ENCODE measurements around the gene LCORL.
A peak's percentile ranks its signal among the peaks of the same experiment; 100 is the strongest.

Gene LCORL

DNA sequence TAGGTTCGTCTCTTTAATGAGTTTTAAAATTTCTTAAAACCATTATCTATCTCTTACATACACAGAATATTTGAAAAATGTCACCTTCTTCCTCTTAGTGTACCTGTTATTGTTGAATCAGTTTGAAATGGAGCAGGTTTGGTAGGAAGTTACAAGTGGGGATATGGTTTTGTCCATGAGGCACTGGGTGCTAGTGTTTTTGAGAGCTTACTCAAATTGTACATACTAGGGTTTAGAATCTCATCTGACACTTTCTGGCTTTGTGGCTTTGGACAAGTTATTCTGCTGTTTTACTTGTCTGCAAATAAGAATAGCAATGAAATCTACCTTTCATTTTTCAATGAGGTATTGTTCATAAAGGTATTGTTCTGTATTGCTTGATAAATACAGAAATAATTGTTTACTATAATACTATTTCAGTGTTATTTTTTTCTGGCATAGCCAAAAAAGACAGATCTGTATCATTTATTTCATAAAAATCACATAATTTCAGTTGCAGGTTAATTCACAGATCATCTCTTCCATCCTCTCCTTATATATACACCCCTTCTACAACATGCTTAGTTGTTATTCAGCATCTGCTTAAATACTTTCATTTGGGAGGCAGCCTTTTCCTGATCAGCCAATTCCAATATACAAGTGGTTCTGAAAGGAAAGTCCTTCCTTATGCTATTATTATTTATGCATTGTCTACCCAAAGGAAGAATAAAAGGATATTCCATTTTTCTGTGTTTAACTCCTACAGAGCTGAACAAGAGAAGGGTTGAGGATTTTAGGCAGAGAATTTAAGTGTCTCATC is 197.5 kb downstream of the LCORL start:
- no peak for DNase-seq

DNA sequence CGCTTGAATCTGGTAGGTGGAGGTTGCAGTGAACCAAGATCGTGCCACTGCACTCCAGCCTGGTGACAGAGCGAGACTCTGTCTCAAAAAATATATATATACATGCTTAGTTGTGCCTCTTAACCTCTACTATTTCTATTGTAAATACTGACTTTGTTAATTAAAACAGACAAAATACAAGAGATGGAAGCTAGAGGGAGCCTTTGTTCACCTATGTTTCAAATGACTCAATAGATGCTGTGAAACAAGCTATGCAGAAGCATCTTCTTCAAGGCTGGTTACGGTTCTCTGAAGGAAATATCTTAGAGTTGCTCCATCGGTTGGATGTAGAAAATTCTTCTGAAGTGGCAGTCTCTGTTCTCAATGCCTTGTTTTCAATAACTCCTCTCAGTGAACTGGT is 204.5 kb downstream of the LCORL start:
- DNase-seq: peak; percentile 1 to 36

DNA sequence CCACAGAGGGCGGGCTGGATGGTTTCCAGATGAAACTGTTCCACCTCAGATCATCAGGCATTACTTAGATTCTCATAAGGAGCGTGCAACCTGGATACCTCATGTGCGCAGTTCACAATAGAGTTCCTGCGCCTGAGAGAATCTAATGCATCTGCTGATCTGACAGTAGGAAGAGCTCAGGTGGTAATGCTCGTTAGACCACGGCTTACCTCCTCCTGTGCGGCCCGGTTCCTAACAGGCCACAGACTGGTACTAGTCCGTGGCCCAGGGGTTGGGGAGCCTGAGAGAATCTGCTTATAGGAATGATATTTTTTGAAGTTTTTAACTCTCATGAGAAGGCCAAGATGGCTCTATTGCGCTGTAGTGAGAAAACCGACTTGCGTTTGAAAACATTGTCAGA is 205.4 kb downstream of the LCORL start:
- DNase-seq: no peak

DNA sequence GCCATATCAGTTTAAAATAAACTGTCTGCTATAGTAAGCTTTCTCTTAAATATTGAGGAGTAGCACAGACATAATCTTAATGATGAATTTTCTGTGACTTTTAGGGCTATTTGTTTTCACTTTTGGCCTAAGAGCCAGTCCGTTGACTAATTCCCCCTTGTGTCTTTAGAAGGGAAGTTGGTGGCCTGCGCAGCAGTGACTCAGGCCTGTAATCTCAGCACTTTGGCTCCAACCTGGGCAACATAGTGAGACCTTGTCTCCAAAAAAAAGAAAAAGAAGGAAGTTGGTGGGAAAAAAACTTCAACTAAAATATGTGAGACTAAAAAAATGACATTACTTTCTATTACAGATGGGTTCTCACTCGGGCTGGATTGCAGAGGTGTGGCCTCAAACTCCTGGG is 207.4 kb downstream of the LCORL start:
- no peak for DNase-seq

DNA sequence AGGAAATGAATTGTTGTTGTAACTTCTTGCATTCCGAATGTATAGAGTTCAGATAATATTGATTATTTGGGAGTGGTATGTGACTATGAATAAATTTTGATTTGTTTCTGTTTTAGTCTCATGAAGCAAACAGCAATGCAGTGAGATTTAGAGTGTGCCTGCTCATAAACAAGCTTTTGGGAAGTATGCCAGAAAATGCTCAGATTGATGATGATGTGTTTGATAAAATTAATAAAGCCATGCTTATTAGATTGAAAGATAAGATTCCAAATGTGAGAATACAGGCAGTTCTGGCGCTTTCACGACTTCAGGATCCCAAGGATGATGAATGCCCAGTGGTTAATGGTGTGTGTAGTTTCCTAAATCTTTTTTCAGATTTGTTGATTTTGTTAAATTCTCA is 208.8 kb downstream of the LCORL start:
- DNase-seq: no peak

DNA sequence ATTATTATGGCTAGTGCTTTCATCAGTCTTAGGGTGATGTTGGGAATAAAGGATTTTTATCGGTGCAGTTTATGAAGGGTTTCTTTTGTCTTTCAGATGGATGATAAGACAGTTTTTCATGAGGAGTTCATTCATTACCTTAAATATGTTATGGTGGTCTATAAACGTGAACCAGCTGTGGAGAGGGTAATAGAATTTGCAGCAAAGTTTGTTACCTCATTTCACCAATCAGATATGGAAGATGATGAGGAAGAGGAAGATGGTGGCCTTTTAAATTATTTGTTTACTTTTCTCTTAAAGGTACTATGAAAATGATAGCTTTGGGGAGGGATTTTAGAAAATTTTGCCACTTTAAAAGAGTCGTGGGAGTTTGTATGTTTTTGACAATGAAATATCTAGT is 209.4 kb downstream of the LCORL start:
- no peak for DNase-seq

DNA sequence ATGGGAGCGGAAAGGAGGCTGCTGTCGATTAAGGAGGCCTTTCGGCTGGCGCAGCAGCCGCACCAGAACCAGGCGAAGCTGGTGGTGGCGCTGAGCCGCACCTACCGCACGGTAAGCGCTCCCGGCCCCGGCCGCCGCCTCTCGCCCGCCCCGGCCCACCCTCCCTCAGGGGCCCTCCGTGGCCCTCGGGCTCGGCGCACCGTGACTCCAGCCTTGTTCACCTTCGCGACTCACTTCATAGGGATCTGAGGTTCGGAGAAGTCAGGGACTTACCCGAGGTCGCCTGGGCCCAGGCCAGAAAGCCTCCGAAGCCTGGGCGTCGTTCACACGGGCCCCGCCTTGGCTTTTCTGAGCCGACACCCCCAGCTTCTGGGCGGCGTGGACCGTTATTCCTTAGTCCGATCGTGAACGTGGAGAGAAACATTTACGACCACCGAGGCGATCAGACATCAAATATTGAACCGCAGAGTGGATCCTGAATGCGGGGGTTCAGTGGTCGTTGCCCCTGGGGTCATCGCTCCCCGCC is 210.4 kb downstream of the LCORL start:
- DNase-seq: peak in 1 of 2 experiments; percentile 49

DNA sequence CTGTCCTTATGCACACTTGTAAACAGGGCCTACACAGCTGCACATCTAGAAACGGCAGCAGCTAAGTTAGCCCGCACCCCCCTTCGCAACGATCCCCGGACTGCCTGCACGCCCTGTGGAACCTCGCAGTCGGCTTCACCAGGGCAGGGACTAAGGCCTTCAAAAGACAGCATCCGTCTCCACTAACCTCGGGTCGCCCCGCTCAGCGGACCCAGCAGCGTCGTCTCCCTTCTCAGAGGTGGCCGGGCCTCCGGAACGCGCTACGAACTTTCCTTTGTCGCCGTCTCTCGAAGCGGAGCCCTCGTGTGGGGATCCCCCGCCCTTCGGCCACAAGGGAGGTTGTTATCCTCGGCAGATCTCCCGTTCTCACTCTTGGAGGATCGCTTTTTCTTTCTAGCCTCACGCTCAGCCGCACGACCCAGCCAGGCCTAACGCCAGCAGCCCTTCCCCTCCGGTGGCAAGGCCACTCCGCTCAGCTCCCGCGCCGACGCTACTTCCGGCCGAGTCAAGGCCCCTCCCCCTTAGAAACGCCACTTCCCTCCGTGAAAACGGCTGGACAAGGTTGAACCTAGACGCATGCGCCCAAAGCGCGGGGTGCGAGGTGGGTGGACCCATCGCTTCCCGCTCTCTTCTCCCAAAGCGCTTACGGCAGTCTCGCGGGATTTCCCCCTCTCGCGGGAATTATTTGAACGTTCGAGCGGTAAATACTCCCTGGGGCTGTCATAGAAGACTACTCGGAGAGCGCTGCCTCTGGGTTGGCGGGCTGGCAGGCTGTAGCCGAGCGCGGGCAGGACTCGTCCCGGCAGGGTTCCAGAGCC is 211.1 kb downstream of the LCORL start, which contains the start of the genes DCAF16 and NCAPG:
Gene DCAF16, minus strand, starts transcription at position 498 of the 818 bp plus-strand sequence. CDS start 6,616 bp downstream, outside the sequence.
Gene NCAPG, plus strand, starts transcription at position 720 of the 818 bp plus-strand sequence. CDS start 99 bp downstream, outside the sequence.
- DNase-seq: peak; percentile 100

DNA sequence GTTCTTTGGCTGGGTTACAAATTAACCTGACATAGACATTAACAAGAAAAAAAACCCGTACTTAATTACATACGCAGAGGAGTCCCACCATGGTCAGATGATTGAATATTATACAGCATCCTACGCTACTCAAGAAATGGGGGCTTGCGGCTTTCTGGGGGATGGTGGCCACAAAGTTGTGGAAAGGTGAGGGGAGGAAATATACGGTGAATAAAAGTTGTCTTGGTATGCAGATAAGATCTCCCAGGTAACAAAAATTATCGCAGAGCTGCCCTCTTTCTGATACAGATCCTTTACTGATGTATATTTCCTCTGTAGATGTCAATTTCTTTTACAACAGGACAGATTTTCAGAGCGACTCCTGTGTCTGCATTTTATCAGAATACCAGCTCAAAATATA is 211.9 kb downstream of the LCORL start:
- DNase-seq: no peak

DNA sequence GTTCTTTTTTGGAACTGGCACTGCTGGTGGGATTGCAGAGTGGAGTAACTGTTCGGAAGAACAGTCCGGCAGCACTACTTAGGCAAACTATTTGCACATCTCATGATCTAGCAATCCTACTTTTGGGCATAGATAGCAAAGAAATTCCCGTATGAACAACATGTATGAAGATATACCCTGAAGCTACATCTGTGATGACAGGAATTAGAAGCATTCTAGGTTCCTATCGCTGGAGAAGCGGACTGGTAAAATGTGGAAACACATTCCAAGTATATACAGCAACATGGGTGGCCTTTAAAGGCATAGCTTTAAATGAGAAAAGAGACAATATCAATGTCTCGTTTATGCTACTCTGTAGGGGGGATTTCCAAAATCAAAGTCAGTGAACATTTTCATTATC is 214.1 kb downstream of the LCORL start:
- DNase-seq: no peak

DNA sequence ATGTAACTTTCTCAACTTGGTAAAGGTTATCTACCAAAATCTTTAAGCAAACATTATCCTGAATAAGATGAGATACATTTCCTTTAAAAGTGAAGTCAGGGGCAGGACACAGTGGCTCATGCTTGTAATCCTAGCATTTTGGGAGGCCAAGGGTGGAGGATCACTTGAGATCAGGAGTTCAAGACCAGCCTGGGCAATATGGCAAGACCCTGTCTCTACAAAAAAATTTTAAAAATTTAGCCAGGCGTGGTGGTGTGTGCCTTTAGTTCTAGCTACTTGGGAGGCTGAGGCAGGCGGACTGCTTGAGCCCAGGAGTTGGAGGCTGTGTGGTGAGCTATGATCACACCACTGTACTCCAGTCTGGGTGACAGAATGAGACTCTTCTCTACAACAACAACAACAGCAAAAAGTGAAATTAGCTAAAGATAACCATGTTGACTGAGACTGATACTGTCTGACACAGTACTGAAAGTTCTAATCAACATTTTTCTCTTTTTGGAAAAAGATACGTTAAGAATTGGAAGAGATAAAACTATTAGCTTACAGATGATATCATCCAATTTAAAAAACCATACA is 215.9 kb downstream of the LCORL start:
- no peak for DNase-seq

DNA sequence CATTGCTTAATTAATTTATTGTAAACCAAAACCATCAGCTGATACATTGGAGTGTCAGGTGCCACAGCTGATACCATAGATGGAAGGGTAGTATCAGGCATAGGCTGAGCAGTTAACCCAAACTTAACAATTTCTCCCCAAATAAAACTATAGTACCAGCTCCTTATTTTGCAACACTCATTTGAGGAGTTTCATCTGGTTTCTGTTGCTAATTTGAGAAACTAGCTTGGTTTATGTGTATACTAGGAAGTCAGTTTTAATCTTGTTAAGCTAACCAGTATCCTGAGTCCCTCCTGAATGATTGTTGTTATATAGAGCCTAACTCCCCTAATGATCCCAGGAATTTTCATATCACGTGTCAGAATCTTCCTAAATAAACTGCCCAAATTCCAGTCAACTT is 223.7 kb downstream of the LCORL start:
- DNase-seq: no peak

DNA sequence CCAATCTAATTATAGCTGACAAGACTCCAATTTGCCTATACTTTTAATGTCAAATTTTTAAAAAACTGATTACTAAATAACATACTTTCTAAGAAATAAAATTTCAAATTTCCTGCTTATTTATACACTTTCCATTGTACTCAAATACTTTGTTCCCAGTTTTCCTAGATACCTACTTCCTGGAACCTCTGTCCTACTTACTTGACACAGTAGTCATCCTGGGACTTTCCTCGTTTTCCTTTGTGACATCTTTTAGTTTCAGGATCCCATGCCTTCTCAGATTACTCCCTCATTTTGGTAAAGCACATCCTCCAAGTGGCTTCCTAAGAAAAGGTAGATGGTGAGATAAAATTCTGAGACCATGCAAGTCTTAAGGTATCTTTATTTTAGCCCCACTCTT is 226.8 kb downstream of the LCORL start:
- no peak for DNase-seq
